Measurements from ENCODE around the gene LRRIQ1.

- no peak for TF ChIP-seq CTCF (tag by site-specific recombination; IDR thresholded peaks at IDR 0.05)
- no peak for TF ChIP-seq SP3 (tag by site-specific recombination; IDR thresholded peaks at IDR 0.05)
- TF ChIP-seq ATF2 (tag by site-specific recombination; IDR thresholded peaks at IDR 0.05; ENCODE audit: low read depth): no peak
- TF ChIP-seq ZNF394 (tag by site-specific recombination; IDR thresholded peaks at IDR 0.05; ENCODE audit: borderline replicate concordance): no peak
- no peak for TF ChIP-seq YY1 (tag by site-specific recombination; IDR thresholded peaks at IDR 0.05)
Observed at GRCh38 chr12:85283560-85283959, 247.4 kb downstream of the LRRIQ1 start.
